Activated CD4-positive, alpha-beta T cell treated with anti-CD3 and anti-CD28 coated beads for 36 hours (primary cell): Measurements from ENCODE around the gene CLSTN2. TPM values are rescaled to one million over a fixed set of nuclear protein-coding genes. Genes with fewer than 3 reads are reported as not detected.

ENCODE experiments used
- ATAC-seq: fragments of 200-7000 bp; cut with Tn5 transposase; one replicate; pipeline ENCODE4 v1.10.0; 2021; ENCODE audit warnings: mild to moderate bottlenecking, moderate library complexity
- CTCF ChIA-PET: fragments of 350-600 bp; sonication (Branson Sonifier 250); formaldehyde crosslinking; loops from one replicate; lab custom pipeline; 2021; ENCODE audit warnings: antibody characterized with exemption; lab: Charles Lee
- POLR2A ChIA-PET: fragments of 350-600 bp; sonication (Branson Sonifier 250); formaldehyde crosslinking; loops from one replicate; lab custom pipeline; 2021; ENCODE audit warnings: antibody characterized with exemption, inconsistent platforms; lab: Charles Lee
- DNase-seq: peaks from one replicate; pipeline ENCODE4 v3.0.0-alpha.2; 2020
- H3K27ac Mint-ChIP-seq: one replicate; pipeline ENCODE4 v1.8.0; 2021; ENCODE audit warnings: mixed read lengths
- H3K27me3 Mint-ChIP-seq: one replicate; pipeline ENCODE4 v1.8.0; 2021; ENCODE audit warnings: mixed read lengths
- H3K36me3 Mint-ChIP-seq: one replicate; pipeline ENCODE4 v1.8.0; 2021; ENCODE audit warnings: low read depth, mixed read lengths
- H3K4me1 Mint-ChIP-seq: one replicate; pipeline ENCODE4 v1.8.0; 2021; ENCODE audit warnings: mixed read lengths
- H3K4me3 Mint-ChIP-seq: one replicate; pipeline ENCODE4 v1.8.0; 2021; ENCODE audit warnings: mild to moderate bottlenecking, moderate library complexity, mixed read lengths
- H3K9me3 Mint-ChIP-seq: one replicate; pipeline ENCODE4 v1.8.0; 2021; ENCODE audit warnings: low read depth, mixed read lengths
- intact Hi-C, 2 experiments: fragments of 100-400 bp; cut with DNase I in 1 of 2; cut with micrococcal nuclease in 1 of 2; formaldehyde crosslinking; loops; one replicate each; pipeline versions ENCODE4 v1.14.2 to v1.15.1; 2022 to 2024; cut with DNase I, micrococcal nuclease
- total RNA-seq, 2 experiments: library from RNA; stranded (reverse); gene quantifications; one replicate each; pipeline ENCODE4 v1.2.3, GENCODE V29; 2021

CLSTN2 gene
- total RNA-seq, 2 experiments from 2014 or later = not detected

DNA sequence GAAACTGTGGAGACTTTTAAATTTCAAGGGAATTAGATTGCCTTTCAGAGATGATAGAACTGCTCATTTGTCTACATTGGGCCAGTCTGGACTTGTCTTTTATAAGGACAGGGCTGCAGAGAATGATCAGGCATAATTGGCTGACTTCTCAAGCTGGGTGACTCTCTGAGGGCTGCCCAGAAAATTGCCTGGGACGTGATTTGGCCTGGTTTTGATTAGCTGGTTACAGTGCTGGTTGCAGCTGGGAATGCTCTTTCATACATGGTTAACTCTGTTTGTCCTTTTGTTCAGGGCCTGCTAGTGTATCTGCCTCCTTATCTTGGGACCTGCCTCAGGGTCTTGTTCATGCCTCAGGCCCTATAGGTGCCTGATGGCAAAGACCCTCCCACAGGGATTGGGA is 245.6 kb downstream of the CLSTN2 start:
- ATAC-seq = no peak
- ChIA-PET CTCF (no interaction called here), POLR2A (interaction anchor here (0.7 kb wide), 1 partner anchor 87 kb away, joined by 3 read pairs; no protein-coding TSS in a partner anchor)
- Mint-ChIP-seq H3K4me3 (no peak overlapping the region), H3K36me3 (no peaks in the 10 kb centered on the region), H3K27me3 (peaks cover 7% of the 10 kb centered on the region), H3K27ac (no peak overlapping the region), H3K9me3 (no peaks in the 10 kb centered on the region), H3K4me1 (no peaks in the 10 kb centered on the region)
- no peak for DNase-seq
- intact Hi-C loops = no loop called here

- Mint-ChIP-seq H3K9me3 (no peaks in the 10 kb centered on the region), H3K4me1 (no peaks in the 10 kb centered on the region), H3K36me3 (no peaks in the 10 kb centered on the region), H3K4me3 (no peak overlapping the region), H3K27me3 (peaks cover 3% of the 10 kb centered on the region), H3K27ac (no peak overlapping the region)
- no peak for ATAC-seq
- CTCF ChIA-PET = no interaction called here
- POLR2A ChIA-PET = no interaction called here
- intact Hi-C loops = no loop called here
- no peak for DNase-seq
These were observed 250.4 kb downstream of the CLSTN2 start for GRCh38 chr3:140185375-140185774.

- Mint-ChIP-seq H3K36me3 (no peaks in the 10 kb centered on the region), H3K4me1 (no peaks in the 10 kb centered on the region), H3K4me3 (no peak overlapping the region), H3K27me3 (peaks cover 4% of the 10 kb centered on the region), H3K27ac (no peak overlapping the region), H3K9me3 (no peaks in the 10 kb centered on the region)
- ATAC-seq (no peak), DNase-seq (no peak)
- ChIA-PET CTCF (interaction anchor here (0.6 kb wide), 1 partner anchor 9 kb away, joined by 3 read pairs; no protein-coding TSS in a partner anchor), POLR2A (no interaction called here)
- intact Hi-C loops = no loop called here
These were observed 251.5 kb downstream of the CLSTN2 start for GRCh38 chr3:140186421-140186920.

DNA sequence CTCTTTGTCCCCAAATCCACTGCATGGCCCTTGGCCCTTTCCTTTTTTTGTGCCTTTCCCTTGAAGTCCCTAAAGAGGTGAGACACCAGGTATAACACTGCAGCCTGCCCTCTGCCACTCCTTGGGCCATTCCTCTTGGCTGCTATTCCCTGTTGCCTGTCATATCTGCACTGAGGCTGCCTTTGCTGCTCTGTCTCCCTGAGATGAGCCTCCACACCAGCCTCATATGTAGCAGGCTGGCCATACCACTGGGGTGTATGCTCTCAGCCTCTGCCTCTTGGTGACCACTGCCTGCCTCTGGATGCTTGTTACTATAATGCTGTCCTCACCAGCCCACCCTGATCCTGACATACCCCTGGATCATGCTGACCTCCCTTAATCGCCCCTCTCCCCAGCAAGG is 252.0 kb downstream of the CLSTN2 start:
- intact Hi-C loops = no loop called here
- no peaks in the 10 kb centered on the region for H3K4me1 Mint-ChIP-seq
- H3K27me3 Mint-ChIP-seq = peaks cover 5% of the 10 kb centered on the region
- ATAC-seq = no peak
- H3K27ac Mint-ChIP-seq = no peak overlapping the region
- no peak for DNase-seq
- H3K9me3 Mint-ChIP-seq = no peaks in the 10 kb centered on the region
- no peak overlapping the region for H3K4me3 Mint-ChIP-seq
- ChIA-PET POLR2A (no interaction called here), CTCF (no interaction called here)
- no peaks in the 10 kb centered on the region for H3K36me3 Mint-ChIP-seq

DNA sequence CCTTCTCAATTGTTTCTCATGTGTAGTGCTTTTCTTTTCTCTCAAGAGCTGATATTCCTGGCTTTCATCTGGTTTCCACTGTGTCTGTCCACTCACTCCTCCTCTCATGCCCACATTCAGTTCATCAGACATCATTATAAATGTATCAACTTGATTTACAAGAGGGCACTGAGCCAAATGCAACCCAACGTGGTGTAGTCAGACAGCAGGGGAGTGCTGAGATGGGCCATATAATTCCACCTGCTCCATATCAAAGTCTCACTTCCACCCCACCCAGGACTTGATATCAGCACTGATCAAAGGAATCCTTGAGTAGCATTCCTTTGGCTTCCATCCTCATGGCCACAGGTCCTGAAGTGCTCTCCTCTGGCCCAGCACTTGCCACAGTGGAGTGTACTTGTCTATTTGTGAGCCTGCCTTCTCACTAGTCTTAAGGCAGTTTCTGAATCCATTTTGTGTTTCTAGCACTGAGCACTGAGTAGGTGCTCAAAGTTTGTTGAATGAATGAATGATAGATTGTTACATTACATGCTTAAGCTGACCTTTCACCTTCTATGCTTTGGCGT is 252.8 kb downstream of the CLSTN2 start:
- Mint-ChIP-seq H3K36me3 (no peaks in the 10 kb centered on the region), H3K4me3 (no peak overlapping the region)
- POLR2A ChIA-PET = no interaction called here

DNA sequence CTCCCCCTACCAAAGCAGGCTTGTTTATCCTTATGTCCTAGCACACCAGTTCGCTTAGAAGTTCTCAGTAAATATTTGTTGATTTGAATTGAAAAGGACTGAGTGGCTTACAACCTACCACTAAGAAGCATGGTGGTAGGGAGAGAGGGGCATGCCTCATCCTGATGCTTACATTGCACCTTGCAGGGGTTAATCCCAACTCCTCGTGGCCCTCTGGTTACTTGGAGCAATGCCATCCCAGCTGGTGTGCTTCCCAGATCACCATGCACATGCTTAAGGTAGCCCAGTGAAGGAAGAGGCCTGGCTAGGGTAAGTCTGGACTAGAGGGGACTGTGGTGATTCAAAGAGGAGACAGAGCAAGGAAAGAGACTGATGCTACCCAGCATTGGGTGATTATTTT is 253.3 kb downstream of the CLSTN2 start:
- no peak overlapping the region for H3K4me3 Mint-ChIP-seq
- intact Hi-C loops = no loop called here
- DNase-seq = no peak
- ChIA-PET CTCF (no interaction called here), POLR2A (no interaction called here)
- H3K36me3 Mint-ChIP-seq = no peaks in the 10 kb centered on the region
- no peak for ATAC-seq
- no peak overlapping the region for H3K27ac Mint-ChIP-seq
- no peaks in the 10 kb centered on the region for H3K9me3 Mint-ChIP-seq
- no peaks in the 10 kb centered on the region for H3K4me1 Mint-ChIP-seq
- peaks cover 2% of the 10 kb centered on the region for H3K27me3 Mint-ChIP-seq

More for the DNA sequence above, 252.8 kb downstream of the CLSTN2 start:
- no peak for DNase-seq
- Mint-ChIP-seq H3K27me3 (peaks cover 2% of the 10 kb centered on the region), H3K9me3 (no peaks in the 10 kb centered on the region), H3K4me1 (no peaks in the 10 kb centered on the region), H3K27ac (no peak overlapping the region)
- no peak for ATAC-seq
- intact Hi-C loops = no loop called here
- CTCF ChIA-PET = no interaction called here

DNA sequence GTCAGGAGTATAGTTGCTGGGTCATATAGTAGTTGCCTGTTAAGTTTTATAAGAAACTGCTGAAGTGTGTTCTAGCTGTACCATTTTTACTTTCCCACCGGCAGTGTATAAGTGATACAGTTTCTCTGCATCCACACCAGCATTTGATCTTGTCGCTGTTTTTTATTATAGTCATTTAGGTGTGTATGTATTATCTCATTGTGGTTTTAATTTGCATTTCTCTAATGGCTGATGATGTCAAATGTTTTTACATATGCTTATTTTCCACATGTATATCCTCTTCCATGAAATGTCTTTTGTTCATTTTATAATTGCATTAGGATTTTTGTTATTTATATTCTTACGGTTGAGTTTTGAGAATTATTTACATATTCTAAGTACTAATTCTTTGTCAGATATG is 254.3 kb downstream of the CLSTN2 start:
- Mint-ChIP-seq H3K36me3 (no peaks in the 10 kb centered on the region), H3K9me3 (peaks cover 4% of the 10 kb centered on the region), H3K27me3 (peaks cover 2% of the 10 kb centered on the region), H3K27ac (no peak overlapping the region), H3K4me1 (no peaks in the 10 kb centered on the region), H3K4me3 (no peak overlapping the region)
- intact Hi-C loops = no loop called here
- no peak for ATAC-seq
- POLR2A ChIA-PET = no interaction called here
- no peak for DNase-seq
- CTCF ChIA-PET = no interaction called here

DNA sequence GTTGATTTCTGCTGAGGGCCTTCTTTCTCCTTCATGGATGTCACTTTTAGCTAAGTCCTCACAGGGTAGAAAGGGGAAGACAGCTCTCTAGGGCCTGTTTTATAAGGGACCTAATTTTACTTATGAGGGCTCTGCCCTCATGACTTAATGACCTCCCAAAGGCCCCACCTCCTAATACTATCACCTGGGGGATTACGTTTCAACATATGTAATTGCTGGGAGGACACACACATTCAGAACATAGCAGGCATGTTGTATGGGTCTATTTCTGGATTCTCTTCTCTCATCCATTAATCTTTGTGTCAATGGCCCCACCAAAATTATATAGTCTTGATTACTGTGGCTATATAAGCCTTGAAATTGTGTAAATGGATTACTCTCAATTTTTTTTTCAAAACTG is 255.0 kb downstream of the CLSTN2 start:
- intact Hi-C loops = no loop called here
- no peak for DNase-seq
- Mint-ChIP-seq H3K27ac (no peak overlapping the region), H3K4me1 (no peaks in the 10 kb centered on the region), H3K9me3 (peaks cover 4% of the 10 kb centered on the region), H3K4me3 (no peak overlapping the region), H3K36me3 (no peaks in the 10 kb centered on the region), H3K27me3 (peaks cover 2% of the 10 kb centered on the region)
- ChIA-PET POLR2A (no interaction called here), CTCF (no interaction called here)
- no peak for ATAC-seq

GRCh38 chr3:140196970-140197369 is 262.0 kb downstream of the CLSTN2 start:
- intact Hi-C loops = no loop called here
- DNase-seq (no peak), ATAC-seq (no peak)
- Mint-ChIP-seq H3K27ac (no peak overlapping the region), H3K4me1 (no peaks in the 10 kb centered on the region), H3K36me3 (no peaks in the 10 kb centered on the region), H3K4me3 (no peak overlapping the region), H3K9me3 (peaks cover 4% of the 10 kb centered on the region), H3K27me3 (peaks cover 7% of the 10 kb centered on the region)
- ChIA-PET CTCF (interaction anchor here (0.7 kb wide), 1 partner anchor 52 kb away, joined by 3 read pairs; no protein-coding TSS in a partner anchor), POLR2A (no interaction called here)

DNA sequence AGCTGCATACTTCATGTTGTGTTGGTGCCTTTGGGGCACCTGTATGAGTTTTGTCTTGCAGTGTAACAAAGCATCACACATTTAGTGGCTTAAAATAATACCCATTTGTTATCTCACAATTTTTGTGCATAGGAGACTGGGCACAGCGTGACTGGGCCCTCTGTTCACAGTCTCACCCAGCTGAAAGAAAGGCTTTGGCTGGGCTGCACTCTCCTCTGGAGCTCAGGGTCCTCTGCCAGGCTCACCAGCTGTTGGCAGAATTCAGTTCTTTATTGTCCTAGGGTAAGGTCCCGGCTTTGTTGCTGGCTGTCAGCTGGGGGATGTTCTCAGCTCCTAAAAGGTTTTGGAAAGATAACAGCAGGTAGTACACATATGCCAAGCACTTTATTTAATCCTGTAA is 263.3 kb downstream of the CLSTN2 start:
- ChIA-PET CTCF (no interaction called here), POLR2A (no interaction called here)
- DNase-seq = no peak
- Mint-ChIP-seq H3K4me3 (no peak overlapping the region), H3K27ac (no peak overlapping the region), H3K9me3 (peaks cover 4% of the 10 kb centered on the region), H3K27me3 (peaks cover 12% of the 10 kb centered on the region), H3K4me1 (no peaks in the 10 kb centered on the region), H3K36me3 (no peaks in the 10 kb centered on the region)
- no peak for ATAC-seq
- intact Hi-C loops = no loop called here

GRCh38 chr3:140199008-140199407 is 264.0 kb downstream of the CLSTN2 start:
- Mint-ChIP-seq H3K36me3 (no peaks in the 10 kb centered on the region), H3K4me1 (no peaks in the 10 kb centered on the region), H3K9me3 (no peaks in the 10 kb centered on the region), H3K27me3 (peaks cover 12% of the 10 kb centered on the region), H3K4me3 (no peak overlapping the region), H3K27ac (no peak overlapping the region)
- ChIA-PET CTCF (no interaction called here), POLR2A (no interaction called here)
- intact Hi-C loops = no loop called here
- DNase-seq (no peak), ATAC-seq (no peak)

GRCh38 chr3:140199743-140200142 is 264.8 kb downstream of the CLSTN2 start:
- CTCF ChIA-PET = no interaction called here
- Mint-ChIP-seq H3K27ac (no peak overlapping the region), H3K27me3 (peaks cover 12% of the 10 kb centered on the region), H3K36me3 (no peaks in the 10 kb centered on the region), H3K4me1 (no peaks in the 10 kb centered on the region), H3K9me3 (no peaks in the 10 kb centered on the region), H3K4me3 (no peak overlapping the region)
- ATAC-seq = no peak
- no peak for DNase-seq
- POLR2A ChIA-PET = no interaction called here
- intact Hi-C loops = loop anchor here in 1 of 2 experiments (5.0 kb wide), 1 partner anchor 933 kb away; no protein-coding TSS in a partner anchor
